Peyer's patch (tissue), 4 donors: Measurements from ENCODE around the gene ARHGEF16. TPM values are rescaled to one million over a fixed set of nuclear protein-coding genes. Genes with fewer than 3 reads are reported as not detected.

Source experiments
- DNase-seq, 3 donors: peaks; one replicate each; pipeline ENCODE4 v3.0.0-alpha.2; 2017 to 2019
- H3K27ac ChIP-seq, 4 donors: fragments of 200-600 bp; sonication (generic); one replicate each; pipeline ENCODE4 v1.5.1; 2016 to 2019
- H3K27me3 ChIP-seq, 2 donors: fragments of 200-600 bp; sonication (generic); one replicate each; pipeline ENCODE4 v1.5.1; 2019
- H3K36me3 ChIP-seq, 3 donors: fragments of 200-600 bp; sonication (generic); one replicate each; pipeline ENCODE4 v1.5.1; 2016 to 2019
- H3K4me1 ChIP-seq, 4 donors: fragments of 200-600 bp; sonication (generic); one replicate each; pipeline ENCODE4 v1.5.1; 2016 to 2019
- H3K4me3 ChIP-seq, 4 donors: fragments of 200-600 bp; sonication (generic); 1 replicate in 3 of 4; 2 replicates in 1 of 4; pipeline ENCODE4 v1.5.1; 2016 to 2019; ENCODE audit warnings: mild to moderate bottlenecking in 1 of 4
- H3K9me3 ChIP-seq, 4 donors: fragments of 200-600 bp; sonication (generic); one replicate each; pipeline ENCODE4 v1.5.1; 2016 to 2019; ENCODE audit warnings: mild to moderate bottlenecking in 1 of 4
- POLR2A ChIP-seq, 2 donors: fragments of 450-650 bp; IDR thresholded peaks; one replicate each; pipeline ENCODE4 v1.5.1; 2017; ENCODE audit warnings: antibody characterized with exemption in 2 of 2, mild to moderate bottlenecking in 2 of 2, moderate library complexity in 2 of 2
- total RNA-seq, 4 donors: library from RNA; depleted of rRNA; stranded (reverse); fragments of >200 nt; gene quantifications; one replicate each; pipeline ENCODE4 v1.1.0, GENCODE V29; 2016
- TF ChIP-seq, protein P1 (sequence below), 6 experiments: fragments of 450-650 bp in 4 of 6; fragments of 200-600 bp in 2 of 6; sonication (generic) in 1 of 6; IDR thresholded peaks; one replicate each; pipeline ENCODE4 v1.5.1; 2017 to 2019; ENCODE audit warnings: antibody characterized with exemption in 6 of 6, mild to moderate bottlenecking in 3 of 6, moderate library complexity in 1 of 6

Gene ARHGEF16
- total RNA-seq, 4 donors from 2014 or later: 43.7 to 225 (median 182) TPM

DNA sequence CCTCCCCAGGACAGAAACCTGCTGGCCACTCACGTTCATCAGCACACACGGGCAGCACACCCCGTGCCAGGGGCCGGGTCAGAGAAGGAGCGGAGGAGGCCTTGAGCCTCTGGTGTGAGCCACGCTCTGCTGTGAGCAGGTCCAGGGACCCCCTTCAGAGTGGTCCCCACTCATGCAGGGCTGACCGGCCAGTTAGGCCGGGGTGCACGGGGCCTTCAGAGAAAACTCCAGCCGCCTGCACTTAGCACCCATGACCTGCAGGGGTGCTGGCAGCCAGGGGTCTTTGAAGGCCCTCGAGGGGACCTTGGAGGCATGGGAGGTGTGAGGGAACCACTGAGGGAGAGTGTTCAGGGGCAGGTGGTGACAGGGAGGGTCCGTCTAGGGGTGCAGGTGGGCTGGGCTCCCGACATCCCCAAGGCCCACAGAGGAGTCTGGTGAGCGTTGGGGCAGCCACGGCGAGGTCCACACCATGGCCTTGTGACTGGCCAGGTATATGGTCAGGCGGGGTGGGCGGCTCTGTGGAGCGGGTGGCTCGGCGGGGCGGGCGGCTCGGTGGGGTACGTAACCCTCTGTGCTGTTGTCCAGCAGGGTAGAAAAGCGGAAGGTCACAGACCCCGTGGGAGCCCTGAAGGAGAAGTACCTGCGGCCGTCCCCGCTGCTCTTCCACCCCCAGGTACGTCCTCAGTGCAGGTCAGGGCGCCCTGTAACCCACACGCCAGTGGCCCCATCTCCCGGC lies 40.3 kb upstream of the ARHGEF16 start:
- no peaks in the 10 kb centered on the region for H3K36me3 ChIP-seq
- TF ChIP-seq, protein P1, sequence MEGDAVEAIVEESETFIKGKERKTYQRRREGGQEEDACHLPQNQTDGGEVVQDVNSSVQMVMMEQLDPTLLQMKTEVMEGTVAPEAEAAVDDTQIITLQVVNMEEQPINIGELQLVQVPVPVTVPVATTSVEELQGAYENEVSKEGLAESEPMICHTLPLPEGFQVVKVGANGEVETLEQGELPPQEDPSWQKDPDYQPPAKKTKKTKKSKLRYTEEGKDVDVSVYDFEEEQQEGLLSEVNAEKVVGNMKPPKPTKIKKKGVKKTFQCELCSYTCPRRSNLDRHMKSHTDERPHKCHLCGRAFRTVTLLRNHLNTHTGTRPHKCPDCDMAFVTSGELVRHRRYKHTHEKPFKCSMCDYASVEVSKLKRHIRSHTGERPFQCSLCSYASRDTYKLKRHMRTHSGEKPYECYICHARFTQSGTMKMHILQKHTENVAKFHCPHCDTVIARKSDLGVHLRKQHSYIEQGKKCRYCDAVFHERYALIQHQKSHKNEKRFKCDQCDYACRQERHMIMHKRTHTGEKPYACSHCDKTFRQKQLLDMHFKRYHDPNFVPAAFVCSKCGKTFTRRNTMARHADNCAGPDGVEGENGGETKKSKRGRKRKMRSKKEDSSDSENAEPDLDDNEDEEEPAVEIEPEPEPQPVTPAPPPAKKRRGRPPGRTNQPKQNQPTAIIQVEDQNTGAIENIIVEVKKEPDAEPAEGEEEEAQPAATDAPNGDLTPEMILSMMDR (IDR thresholded peaks at IDR 0.05): no peak
- H3K27me3 ChIP-seq: no peaks in the 10 kb centered on the region

DNA sequence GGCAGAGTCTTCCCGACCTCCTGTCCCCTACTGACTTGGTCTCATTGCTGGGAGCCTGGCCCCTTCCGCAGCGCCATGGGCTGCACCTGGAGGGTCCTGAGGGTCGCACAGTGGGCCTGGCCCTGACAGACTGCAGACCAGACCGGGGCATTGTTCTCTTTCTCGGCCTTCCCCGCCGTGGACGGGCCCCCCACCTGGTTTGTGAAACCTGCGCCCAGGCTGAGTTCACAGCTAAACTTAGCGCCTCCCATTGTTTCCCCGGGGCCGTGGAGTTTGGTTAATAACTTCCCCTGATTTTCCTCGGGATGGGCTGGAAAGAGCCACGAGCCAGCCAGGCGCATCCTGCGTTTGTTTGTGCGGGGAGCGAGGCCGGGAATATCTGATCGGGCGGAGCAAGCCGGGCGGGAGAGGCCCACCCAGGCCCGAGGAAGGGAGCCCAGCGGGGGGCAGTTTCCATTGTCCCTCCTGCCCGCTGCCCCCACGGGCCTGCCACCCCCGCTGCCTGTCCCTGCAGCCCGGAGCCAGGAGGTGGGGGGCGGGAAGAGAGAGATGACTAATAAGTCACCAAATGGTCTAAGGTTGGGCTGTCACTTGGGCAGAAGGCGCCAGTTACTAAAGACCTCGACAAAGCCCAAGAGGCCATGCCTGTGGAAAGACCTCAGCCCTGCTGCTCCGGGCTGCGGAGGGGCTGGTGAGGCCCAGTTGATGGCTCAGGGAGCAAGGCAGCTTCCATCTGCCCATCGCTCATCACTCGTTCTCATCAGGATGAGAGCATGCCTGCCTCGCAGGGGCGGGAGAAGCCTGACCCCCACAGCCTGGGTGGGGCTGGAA lies 39.0 kb upstream of the ARHGEF16 start:
- no peak for TF ChIP-seq POLR2A (IDR thresholded peaks at IDR 0.05)
- TF ChIP-seq, protein P1 (IDR thresholded peaks at IDR 0.05): no peak
- Histone ChIP-seq H3K4me1 (peaks cover 0 to 3% (median 0%) of the 10 kb centered on the region in 4 donors), H3K27me3 (no peaks in the 10 kb centered on the region), H3K36me3 (no peaks in the 10 kb centered on the region), H3K4me3 (no peak overlapping the region), H3K27ac (peak overlapping the region in 2 of 4 donors; percentile 8 to 30), H3K9me3 (peaks cover 0 to 10% (median 5%) of the 10 kb centered on the region in 4 donors)
- no peak for DNase-seq

More for the DNA sequence above, 40.3 kb upstream of the ARHGEF16 start:
- no peak for DNase-seq
- Histone ChIP-seq H3K27ac (no peak overlapping the region), H3K4me3 (no peak overlapping the region), H3K4me1 (no peaks in the 10 kb centered on the region), H3K9me3 (peaks cover 0 to 10% (median 5%) of the 10 kb centered on the region in 4 donors)

DNA sequence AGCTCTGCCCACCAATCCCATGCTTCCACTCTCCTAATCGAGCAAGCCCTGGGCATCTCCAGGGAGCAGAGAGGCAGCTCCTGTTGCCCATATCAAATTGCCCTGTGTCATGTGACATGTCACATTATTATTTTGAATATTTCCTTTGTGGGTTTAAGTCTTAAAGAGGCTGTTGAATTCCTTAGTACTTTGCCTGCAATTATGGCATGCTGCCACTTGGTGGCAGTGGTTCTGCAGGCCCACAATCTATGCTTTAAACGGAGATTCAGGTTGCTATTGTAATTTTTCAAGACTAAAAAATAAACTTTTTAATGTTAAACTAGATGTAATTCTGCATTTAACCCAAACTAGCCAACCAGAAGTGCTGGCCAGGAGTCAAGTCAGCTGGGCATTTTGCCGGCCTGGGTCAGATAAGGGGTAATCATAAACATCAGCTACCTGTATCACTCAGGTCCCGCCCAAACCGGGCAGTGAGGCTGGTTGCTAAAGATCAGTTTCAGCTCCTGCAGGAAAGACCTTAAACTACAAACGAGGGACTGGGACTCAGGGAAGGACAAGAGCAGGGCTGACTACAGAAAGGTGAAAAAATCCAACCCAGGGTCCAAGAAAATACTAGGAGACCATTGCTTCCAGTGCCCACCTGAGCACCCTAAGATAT lies 37.3 kb upstream of the ARHGEF16 start:
- no peak for TF ChIP-seq POLR2A (IDR thresholded peaks at IDR 0.05)
- TF ChIP-seq, protein P1 (IDR thresholded peaks at IDR 0.05): peak in 3 of 6 experiments; percentile 35 to 40 (median 40)
- no peak for DNase-seq
- Histone ChIP-seq H3K36me3 (no peaks in the 10 kb centered on the region), H3K9me3 (peaks cover 0 to 10% (median 5%) of the 10 kb centered on the region in 4 donors), H3K27ac (no peak overlapping the region), H3K27me3 (no peaks in the 10 kb centered on the region), H3K4me1 (peaks cover 0 to 3% (median 0%) of the 10 kb centered on the region in 4 donors), H3K4me3 (no peak overlapping the region)

DNA sequence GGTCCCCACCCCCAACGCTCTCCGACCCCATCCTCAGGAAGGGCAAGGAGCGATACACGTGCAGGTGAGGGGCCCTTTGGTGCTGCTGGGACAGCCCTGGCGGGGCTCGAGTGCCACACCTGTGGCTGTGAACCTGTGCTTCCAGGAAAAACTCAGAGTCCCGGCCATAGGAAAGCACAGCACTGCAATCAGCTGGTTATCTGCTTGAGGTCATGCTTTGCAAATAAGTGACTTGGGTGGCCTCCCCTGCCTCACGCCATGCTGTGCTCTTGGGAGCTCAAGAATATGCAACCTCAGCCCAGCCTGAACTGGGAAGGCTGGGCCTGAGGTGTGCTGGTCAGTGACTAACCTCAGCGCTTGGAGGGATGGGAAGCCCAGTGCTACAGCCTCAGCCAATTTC lies 36.5 kb upstream of the ARHGEF16 start:
- Histone ChIP-seq H3K4me3 (no peak overlapping the region), H3K27ac (no peak overlapping the region), H3K36me3 (no peaks in the 10 kb centered on the region), H3K4me1 (peaks cover 0 to 3% (median 0%) of the 10 kb centered on the region in 4 donors), H3K9me3 (peaks cover 0 to 10% (median 5%) of the 10 kb centered on the region in 4 donors), H3K27me3 (no peaks in the 10 kb centered on the region)
- TF ChIP-seq, protein P1 (IDR thresholded peaks at IDR 0.05): no peak
- TF ChIP-seq POLR2A (IDR thresholded peaks at IDR 0.05): no peak
- DNase-seq: no peak

DNA sequence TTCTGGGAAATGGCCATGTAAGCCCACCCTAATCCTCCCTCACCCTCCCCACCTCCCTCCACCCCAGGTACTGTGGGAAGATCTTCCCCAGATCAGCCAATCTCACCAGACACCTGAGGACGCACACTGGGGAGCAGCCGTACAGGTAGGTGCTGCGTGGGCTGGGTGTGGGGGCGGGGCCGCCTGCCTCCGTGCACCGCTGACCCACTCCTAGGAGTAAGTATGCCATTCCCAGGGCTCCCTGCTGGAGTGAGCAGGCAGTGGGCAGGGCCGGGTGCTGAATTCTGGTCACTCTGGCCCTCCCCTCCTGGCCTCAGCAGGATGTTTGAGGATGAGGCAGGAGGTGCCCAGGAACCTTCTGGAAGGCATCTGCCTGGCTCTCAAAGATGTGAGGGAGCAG lies 35.9 kb upstream of the ARHGEF16 start:
- Histone ChIP-seq H3K27ac (no peak overlapping the region), H3K27me3 (no peaks in the 10 kb centered on the region), H3K9me3 (peaks cover 0 to 10% (median 5%) of the 10 kb centered on the region in 4 donors), H3K4me1 (peaks cover 0 to 9% (median 0%) of the 10 kb centered on the region in 4 donors), H3K36me3 (no peaks in the 10 kb centered on the region), H3K4me3 (no peak overlapping the region)
- TF ChIP-seq, protein P1 (IDR thresholded peaks at IDR 0.05): no peak
- no peak for TF ChIP-seq POLR2A (IDR thresholded peaks at IDR 0.05)
- no peak for DNase-seq
